Stimulated activated naive CD4-positive, alpha-beta T cell treated with Interleukin-2 at 50 U/mL for 16 hours (primary cell): ENCODE measurements around the gene FLOT2.
A peak's percentile ranks its signal among the peaks of the same experiment; 100 is the strongest.
"Not testable (repeated sequence)": the region's sequence is repeated elsewhere in the genome, so short reads cannot be mapped to it uniquely, and the experiment has no call there.

Experiments used
- DNase-seq: peaks from one replicate; lab custom pipeline; 2025; lab: John Stamatoyannopoulos, UW

The FLOT2 gene

DNA sequence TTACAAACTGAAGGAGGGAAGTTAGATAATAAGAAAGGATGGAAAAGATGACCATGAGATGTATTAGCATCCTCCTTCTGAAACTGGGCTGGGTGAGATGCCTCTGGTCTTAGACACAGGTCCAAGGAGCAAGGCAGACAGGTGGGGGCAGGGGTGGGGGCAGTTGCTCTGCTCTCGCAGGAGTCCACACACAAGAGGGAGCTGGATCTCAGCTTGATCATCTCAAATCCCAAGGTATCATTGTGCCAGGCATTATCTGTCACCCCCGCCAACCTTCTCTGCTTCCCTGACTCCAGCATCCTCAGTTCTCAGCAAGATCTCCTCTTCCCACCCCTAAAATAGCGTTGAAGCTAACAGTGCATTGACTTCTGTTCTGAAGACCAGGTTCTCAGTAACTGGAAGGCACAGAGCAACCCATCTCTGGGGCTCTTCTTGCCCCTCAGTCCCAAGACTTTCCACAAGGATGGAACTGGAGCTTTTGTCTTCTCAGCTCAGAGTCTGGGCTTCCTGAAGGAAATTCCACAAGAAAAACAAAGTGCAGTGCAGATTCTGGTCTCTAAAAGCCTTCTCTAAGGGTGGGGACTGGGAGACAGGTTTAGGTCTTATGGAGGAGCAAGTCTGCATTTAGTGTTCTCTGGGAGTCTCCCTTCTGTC, 1.6 kb downstream of the FLOT2 start:
- DNase-seq = no peak

DNA sequence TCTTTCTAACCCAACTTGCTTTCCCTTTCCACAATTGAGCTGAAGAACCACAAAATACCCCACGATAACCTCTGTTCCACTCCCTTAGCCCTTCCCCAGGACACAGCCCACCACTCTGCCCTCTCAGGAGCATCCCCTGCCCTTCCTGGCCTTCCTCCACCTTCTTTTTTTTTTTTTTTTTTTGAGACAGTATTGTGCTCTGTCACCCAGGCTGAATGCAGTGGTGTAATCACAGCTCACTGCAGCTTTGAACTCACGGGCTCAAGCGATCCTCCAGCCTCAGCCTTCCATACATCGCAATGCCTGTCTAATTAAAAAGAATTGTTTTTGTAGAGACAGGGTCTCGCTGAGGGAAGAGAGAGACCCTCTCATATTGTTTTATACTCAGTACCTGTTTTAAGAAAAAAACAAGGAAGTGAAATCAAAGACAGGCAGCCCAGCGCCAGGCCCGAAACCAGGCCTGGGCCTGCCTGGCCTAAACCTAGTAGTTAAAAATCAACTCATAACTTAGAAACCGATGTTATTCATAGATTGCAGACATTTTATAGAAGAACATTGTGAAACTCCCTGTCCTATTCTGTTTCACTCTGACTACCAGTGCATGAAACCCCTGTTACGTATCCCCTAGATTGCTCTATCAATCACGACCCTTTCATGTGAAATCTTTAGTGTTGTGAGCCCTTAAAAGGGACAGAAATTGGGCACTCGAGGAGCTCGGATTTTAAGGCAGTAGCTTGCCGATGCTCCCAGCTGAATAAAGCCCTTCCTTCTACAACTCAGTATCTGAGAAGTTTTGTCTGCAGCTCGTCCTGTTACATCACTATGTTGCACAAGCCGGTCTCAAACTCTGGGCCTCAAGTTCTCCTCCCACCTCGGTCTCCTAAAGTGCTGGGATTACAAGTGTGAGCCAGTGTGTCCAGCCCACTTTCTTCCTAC, 4.0 kb downstream of the FLOT2 start:
- DNase-seq = peak; percentile 27

DNA sequence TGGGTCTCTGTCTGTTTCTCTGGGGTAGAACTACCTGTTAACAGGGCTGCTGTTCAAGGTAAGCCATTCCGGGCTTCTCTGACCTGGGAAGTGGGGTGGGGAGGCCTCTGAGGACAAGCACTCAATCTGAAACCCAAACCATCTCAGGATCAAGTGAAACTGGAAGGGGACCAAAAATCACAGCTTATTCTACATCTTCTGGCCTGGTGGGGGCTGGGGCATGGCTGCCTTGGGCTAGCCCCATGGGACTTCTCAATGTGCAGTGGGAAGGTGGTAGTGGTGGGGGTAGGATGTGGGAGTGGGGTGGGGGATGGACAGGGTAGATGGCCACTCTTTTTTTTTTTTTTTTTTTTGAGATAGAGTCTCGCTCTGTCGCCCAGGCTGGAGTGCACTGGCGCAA, 5.5 kb downstream of the FLOT2 start:
- no peak for DNase-seq

DNA sequence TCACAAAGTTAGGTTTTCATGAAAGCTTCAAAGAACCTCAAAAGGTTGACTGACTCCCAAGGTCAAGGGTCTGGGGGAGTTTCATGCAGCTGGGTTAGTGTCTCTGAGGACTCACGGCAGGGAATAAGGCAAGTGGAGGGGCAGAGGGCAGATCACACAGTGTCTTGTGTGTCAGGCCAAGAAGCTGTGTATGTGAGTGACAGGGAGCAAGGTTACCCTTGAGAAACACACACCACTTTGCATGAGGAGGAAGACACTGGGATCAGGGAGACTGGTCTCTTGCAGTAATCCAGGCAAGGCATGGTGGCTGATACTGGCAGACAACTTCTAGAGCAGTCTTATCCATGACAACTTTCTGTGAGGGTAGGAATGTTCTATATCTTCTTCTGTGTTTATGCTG, 6.3 kb downstream of the FLOT2 start:
- no peak for DNase-seq

DNA sequence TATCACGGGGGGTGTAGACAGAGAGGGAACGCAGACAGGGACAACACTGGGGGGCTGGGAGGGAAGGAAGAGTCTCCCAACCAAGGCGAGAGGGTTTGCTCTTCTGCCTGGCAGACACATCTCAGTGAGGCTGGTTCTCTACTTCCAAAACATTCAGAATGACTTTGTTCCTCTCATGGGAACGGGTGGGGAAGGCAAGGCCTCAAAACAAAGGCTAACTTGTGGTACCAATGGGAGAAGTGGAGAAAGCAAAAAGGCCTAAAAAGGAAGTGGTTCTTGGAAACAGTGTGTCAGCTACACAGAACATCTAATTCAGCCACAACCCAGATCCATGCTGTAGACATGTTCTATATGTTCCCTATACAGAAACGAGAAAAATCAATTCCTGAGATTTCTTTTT, 7.5 kb downstream of the FLOT2 start:
- no peak for DNase-seq

DNA sequence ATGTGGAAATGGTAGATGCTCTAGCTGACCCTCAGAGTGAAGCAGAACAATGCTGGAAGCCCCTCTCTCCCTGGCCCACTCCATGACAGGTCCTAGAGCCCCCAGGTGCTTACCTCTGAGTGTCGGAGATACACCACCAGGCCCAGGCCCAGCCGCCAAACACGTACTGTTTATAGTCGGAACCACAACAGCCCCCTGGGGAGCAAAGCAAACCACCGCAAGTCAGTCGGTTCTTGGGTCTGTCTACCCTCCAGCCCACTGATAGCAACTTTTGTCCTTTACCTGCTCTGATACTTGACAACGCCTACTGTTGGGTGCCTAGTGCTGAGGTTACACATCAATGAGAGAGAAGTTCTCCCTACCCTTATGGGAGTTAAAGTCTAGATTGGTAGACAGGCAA, 8.7 kb downstream of the FLOT2 start:
- no peak for DNase-seq

DNA sequence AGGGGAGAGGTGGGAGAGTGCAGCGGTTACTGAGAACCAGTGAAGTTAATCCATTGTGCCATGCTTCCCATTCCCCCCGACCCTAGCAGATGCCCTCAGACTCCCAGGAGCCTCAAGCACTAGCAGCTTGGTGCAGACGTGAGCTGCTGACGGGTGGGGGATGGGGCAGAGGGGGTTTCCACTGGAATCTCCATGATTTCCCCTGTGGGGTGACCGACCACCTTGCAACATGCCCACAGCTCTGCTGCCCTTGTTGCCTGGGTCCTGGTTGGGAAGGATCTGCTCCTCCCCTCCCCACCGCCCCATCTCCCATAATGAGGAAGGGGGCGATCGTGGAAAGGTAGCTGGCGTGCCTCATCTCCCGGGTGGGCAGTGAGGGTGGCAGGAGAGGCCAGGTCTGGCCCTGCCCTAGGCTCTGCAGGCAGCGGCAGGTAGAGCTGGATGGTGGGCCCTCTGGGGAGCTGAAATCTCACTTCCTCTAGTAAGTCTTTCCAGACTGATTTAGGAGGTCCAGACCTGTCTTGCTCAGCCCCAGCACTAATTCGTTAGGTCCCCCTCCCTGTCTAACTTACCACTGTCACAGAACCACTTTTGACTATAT, 9.6 kb downstream of the FLOT2 start:
- DNase-seq = no peak

DNA sequence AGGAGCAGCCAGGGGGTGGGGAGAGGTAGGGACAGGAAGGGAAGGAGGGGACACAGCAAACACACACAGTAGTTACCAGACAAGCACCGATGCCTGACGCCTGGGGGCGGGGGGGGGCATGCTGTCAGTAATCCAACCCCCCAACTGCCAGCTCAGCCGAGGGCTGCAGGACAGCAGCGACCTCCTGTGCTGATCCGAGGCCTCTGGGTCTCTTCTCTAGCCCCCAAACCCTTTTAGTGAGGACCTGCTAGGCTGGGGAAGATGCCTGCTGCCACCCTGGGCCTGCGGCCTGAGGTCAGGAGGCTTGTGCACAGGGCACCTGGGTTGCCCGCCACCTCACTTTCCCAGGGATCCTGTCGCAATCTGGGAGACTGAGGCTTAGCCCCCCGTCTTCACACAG, 11.6 kb downstream of the FLOT2 start:
- DNase-seq = no peak

DNA sequence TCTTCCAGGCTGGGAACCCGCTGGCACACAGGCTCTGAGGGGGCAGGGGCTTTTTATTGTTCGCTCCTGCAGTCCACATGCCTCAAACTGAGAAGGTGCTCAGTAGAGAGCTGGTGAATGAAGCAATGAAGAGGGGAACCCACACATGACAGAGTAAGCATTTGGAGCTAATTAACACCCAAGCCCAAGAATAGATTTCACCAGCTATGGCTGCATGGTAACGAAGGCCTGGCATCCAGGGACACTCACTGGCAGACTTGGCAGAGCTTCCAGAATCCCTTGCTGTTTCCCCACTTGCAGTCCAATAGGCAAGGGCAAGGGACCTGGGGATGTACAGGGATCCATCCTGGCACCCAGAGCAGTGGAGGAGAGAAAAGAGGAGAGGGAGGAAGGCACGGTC, 12.2 kb downstream of the FLOT2 start:
- DNase-seq = no peak

DNA sequence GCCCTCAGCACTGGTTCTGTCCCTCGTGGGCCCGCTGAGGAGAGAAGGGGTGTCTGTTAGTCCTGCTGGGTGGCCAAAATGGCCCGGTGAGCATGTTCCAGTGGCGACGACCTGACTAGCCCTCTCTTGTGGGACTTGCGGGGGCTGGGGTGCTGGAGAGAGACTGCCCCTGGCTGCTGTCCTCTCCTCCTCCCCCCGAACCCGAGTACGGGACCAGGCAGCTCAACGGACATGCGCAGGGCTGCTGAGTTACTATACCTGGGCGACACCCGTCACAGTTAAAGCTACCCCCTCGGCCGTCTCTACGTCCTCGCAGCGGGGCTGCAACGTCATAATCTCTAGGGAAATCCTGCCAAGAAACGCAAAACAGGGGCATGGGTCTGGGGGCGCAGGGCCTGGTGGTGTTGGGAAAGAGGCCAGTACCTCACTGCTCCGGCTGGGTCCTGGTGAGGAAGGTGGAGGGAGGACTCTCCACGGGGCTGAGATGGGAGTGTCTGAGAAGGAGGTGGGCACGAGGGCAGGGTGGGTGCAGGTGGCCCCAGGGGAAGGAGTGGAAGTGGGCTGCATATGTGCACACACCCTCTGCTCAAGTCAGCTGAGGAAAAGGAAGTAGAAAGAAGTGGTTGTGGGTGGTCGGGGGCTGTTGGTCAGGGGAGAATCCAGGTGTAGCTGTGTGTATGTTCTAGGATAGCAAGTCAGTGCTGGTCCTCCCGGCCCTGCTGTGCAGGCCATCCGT, 13.4 kb downstream of the FLOT2 start:
- DNase-seq = no peak

DNA sequence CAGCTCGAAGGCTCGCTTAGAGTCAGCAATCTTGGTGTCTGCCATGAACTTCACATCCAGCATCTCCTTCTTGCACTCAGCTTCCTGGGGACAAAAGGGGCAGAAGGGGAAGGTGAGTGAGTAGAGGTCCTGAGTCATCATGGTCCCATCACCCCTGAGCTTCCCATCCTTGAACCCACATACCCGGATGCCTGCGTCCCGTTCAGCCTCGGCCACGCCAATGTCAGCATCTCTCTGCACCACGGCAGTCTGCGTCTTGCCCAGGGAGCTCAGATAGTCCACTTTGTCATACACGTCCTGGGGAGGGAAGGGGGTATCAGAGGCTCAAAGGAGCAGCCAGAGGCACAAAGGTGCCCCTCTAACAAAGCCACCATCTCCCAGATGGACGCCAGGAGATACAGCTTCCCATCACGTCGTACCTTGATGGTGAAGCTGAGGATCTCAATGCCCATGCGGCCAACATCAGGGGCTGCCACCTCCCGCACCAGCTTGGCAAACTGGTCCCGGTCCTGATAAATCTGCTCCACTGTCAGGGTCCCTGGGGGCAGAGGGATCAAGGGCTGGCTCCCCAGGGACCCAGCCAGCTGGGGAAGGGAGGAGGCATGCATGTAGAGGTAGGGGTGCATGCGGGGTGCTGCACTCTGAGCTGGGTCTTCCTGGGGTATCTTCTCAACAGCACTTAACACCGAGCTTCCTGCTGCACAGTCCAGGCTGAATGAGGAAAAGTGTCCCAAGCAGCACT, 15.2 kb downstream of the FLOT2 start:
- no peak for DNase-seq

DNA sequence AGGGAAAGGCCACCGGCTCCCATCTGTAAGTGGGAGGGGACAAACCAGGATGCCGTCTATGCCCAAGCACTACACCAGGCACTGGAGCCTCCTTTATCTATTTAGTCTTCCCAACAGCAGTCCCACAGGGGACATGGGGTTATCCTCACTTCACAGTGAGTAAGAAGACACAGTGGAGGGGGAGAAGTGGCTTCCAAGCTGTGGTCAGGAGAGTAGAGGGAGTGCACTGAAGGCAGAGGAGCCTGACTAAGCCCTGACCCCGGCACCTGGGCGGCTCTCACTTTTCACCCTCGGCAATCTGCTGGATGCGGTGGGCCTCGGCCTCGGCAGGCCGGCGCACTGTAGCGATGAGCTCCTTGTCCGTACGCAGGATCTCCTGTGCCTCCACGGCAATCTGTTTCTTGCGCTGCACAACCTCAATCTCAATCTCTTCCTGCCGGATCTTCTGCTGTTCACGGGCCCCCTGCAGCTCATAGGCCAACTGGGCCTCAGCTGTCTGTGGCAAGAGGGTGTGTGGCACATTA, 15.9 kb downstream of the FLOT2 start:
- no peak for DNase-seq

DNA sequence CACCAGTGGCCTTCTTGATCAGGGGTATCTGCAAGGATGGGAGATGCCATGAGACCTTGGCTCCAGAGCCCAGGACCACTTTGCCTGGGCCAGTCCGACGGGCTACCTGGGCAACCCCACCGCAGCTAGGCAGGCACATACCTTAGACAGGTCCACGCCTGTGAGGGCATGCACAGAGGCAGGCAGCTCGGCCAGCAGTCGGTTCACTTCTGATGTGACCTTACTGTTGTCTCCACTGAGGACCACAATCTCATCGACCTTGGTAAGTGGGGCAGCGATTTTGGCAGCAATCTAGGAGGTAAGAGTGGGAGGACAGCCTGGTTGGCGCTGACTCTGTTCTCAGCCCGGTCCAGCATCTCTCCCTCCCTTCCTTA, 17.0 kb downstream of the FLOT2 start:
- DNase-seq = no peak

DNA sequence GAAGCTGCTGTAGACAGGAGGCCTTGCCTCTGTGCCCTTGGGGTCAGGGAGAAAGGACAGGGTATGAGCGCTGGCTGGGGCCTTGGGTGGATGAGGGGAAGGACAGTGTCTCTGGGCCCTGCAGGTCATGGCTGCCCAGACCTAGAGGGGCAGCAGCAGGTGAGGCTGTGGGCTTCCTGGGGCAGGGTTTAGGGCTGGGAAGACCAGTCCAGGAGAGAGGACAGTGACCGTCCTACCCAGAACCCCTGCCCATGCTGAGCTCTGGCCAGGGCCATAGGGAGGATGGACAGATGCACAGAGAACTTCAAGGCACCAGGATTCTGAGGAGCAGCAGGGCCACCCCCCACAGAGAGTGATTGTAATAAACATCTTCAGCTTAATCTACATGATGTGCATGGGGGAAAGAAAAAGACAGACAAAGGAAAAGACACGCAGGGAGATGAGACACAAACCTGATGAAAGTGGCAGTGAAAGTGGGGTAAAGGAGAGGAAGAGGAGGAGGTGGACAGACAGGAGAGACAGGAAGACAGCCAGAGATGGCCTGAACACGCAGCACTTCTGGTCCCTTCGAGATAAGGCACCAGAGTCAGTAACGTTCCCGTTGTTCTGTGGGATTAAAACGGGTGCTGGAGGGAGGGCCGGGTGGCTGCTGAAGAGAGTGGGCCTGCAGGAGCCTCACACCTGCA, 17.5 kb downstream of the FLOT2 start:
- DNase-seq = no peak

DNA sequence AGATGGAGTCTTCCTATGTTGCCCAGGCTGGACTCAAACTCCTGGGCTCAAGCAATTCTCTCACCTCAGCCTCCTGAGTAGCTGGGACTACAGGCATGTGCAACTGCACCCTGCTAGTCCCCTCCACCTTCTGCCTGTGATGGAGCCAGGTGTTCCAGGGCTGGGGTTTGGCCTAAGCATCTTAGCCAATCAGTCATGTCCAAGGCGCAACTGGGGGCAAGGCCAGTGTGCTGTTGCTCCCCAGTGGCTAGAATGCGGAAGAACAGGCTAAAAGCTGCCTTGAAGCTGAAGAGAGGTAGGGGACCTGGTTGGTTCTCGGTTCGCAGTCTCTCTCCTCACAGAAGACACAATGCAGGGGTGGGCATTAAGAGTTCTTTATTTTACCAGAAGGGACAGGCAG, 18.6 kb downstream of the FLOT2 start:
- DNase-seq = no peak

DNA sequence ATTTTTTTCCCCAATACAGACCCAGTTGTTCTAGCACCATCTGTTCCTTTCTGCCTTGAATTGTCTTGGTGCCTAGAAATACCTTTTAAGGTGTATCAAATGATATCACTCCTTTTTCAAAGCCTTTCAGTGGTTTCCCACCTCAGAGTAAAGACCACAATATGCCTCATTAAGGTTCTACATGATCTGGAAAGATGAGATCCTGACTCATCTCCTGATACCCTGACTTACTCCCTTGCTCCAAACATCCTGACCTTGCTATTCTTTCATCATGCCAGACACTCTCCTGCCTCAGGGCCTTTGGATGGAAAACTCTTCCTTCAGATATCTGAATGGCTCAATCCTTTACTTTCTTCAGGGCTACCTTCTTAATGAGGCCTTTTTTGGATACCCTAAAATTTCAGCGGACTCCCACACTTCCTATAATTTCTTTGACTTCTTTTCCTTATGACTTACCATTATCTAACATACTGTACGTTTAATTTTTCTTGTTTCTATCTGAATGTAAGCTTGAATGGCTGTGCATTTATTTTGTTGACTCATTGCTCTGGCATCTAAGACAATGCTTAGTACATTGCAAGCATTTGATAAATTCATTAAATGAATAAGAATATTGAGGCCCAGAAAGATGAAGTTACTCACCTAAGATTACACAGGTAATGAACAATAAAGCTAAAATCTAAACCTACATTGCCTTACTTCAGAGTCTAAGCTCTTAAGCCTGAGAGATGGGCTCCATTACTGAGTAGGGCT, 19.2 kb downstream of the FLOT2 start:
- DNase-seq = no peak

DNA sequence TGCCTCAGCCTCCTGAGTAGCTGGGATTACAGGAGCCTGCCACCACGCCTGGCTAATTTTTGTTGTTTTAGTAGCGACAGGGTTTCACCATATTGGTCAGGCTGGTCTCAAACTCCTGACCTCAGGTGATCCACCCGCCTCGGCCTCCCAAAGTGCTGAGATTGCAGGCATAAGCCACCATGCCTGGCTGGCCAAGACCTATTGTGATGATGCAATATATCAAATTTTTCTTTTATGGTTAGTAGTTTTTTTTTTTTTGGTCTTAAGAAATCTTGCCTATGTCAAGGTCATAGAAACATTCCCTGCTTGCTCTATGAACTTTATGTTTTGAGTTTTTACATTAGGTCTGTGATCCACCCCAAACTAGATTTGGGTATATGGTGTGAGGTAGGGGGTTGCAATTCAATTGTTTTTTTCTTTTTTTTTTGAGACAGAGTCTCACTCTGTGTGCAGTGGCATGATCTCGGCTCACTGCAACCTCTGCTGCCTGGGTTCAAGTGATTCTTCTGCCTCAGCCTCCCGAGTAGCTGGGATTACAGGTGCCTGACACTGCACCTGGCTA, 20.3 kb downstream of the FLOT2 start:
- DNase-seq = not testable (repeated sequence)

DNA sequence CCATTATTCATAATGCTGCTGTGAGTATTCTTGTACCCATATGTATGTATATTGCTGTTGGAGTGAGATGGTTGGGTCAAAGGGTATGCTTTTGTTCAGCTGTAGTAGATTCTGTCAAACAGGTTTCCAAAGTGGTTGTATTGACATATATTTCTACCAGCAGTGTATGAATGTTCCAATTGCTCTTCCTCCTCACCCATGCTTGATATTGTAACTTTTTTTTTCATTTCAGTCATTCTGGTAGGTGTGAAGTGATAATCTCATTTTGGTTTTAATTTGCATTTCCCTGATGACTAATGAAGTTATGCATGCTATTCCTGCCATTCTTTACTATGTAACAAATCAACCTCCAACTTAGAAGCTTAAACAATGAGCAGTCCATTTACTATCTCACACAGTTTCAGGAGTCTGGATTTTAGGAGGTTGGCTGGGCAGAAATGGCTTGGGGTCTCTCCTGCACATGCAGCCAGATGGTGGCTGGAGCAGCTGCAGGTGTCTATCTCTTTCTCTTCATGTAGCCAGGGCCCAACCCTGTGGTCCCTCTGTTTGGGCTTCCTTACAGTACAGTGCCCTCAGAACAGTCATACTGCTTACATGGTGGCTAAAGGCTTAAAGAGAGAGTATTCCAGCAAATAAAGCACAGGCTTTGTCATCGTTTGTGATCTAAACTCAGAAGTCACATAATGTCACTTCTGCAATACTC, 21.5 kb downstream of the FLOT2 start:
- DNase-seq = no peak

DNA sequence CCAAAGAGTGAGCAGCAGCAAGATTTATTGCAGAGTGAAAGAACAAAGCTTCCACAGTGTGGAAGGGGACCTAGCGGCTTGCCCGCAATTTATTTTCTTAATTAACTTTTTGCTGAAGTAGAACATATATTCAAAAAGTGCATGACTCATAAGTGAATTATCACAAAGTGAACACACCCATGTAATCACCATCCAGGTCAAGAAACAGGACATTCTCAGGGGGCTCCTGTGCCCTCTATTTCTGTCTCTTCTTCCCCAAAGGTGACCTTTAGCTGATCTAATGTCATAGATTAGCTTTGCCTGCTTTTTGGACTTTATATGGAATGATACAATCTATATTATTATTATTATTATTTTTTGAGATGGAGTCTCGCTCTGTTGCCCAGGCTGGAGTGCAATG, 22.8 kb downstream of the FLOT2 start:
- no peak for DNase-seq
